ENCODE data around the gene SVOPL.

GRCh38 chr7:138745189-138745588 is 44.0 kb upstream of the SVOPL start:
- TF ChIP-seq CTCF (IDR thresholded peaks at IDR 0.05) = no peak
- TF ChIP-seq EZH2 (IDR thresholded peaks at IDR 0.05; ENCODE audit: borderline replicate concordance, insufficient read depth, low read depth, low read length, poor library complexity, severe bottlenecking) = no peak
